HepG2 (cell line): ENCODE data around the gene RIN3. TPM values are rescaled to one million over a fixed set of nuclear protein-coding genes. Genes with fewer than 3 reads are reported as not detected.

Source experiments
- BHLHE40 ChIP-seq: IDR thresholded peaks from 2 replicates; pipeline ENCODE4 v1.6.1; 2011; ENCODE audit warnings: low read length, improper control_type of control experiment
- KDM2A ChIP-seq: sonication (generic); formaldehyde crosslinking; IDR thresholded peaks from 2 replicates; pipeline ENCODE4 v1.4.0; 2020; ENCODE audit warnings: low read depth, missing genetic modification reagents, borderline replicate concordance
- KDM3A ChIP-seq: IDR thresholded peaks from 2 replicates; pipeline ENCODE4 v1.6.1; 2018; ENCODE audit warnings: low read depth, missing compliant biosample characterization
- KLF13 ChIP-seq: sonication (generic); formaldehyde crosslinking; IDR thresholded peaks from 2 replicates; pipeline ENCODE4 v1.4.0; 2020; ENCODE audit warnings: mild to moderate bottlenecking, missing genetic modification reagents
- KLF16 ChIP-seq, 2 experiments: sonication (generic) in 1 of 2; formaldehyde crosslinking in 1 of 2; IDR thresholded peaks; 2 replicates each; pipeline versions ENCODE4 v1.6.1 to v1.8.0; 2016 to 2023; ENCODE audit warnings: missing genetic modification reagents in 2 of 2, missing compliant biosample characterization in 1 of 2
- MYC ChIP-seq: sonication (generic); formaldehyde crosslinking; IDR thresholded peaks from 2 replicates; pipeline ENCODE4 v1.9.0; 2021; ENCODE audit warnings: missing genetic modification reagents, borderline replicate concordance
- NFKBIZ ChIP-seq: IDR thresholded peaks from 2 replicates; pipeline ENCODE4 v1.6.1; 2018; ENCODE audit warnings: missing genetic modification reagents, missing compliant biosample characterization
- SMAD1 ChIP-seq: sonication (generic); formaldehyde crosslinking; IDR thresholded peaks from 2 replicates; pipeline ENCODE4 v1.4.0; 2020; ENCODE audit warnings: missing genetic modification reagents, low read depth, mild to moderate bottlenecking, borderline replicate concordance
- SP5 ChIP-seq: IDR thresholded peaks from 2 replicates; pipeline ENCODE4 v1.6.1; 2016; ENCODE audit warnings: low read depth, borderline replicate concordance
- TOPORS ChIP-seq: sonication (generic); formaldehyde crosslinking; IDR thresholded peaks from 2 replicates; pipeline ENCODE4 v1.8.0; 2023; ENCODE audit warnings: mild to moderate bottlenecking, missing genetic modification reagents
- ZFP82 ChIP-seq: sonication (generic); formaldehyde crosslinking; IDR thresholded peaks from 2 replicates; pipeline ENCODE4 v1.5.1; 2020; ENCODE audit warnings: mild to moderate bottlenecking, missing genetic modification reagents, borderline replicate concordance
- ZNF225 ChIP-seq: sonication (generic); formaldehyde crosslinking; IDR thresholded peaks from 2 replicates; pipeline ENCODE4 v1.4.0; 2020; ENCODE audit warnings: mild to moderate bottlenecking, missing genetic modification reagents
- ZNF3 ChIP-seq: IDR thresholded peaks from 2 replicates; pipeline ENCODE4 v1.7.0; 2017; ENCODE audit warnings: inconsistent platforms
- ZNF724P ChIP-seq: sonication (generic); formaldehyde crosslinking; IDR thresholded peaks from 2 replicates; pipeline ENCODE4 v1.8.0; 2022; ENCODE audit warnings: missing genetic modification reagents, borderline replicate concordance
- polyA plus RNA-seq, 8 experiments: library from polyadenylated mRNA; depleted of rRNA in 3 of 8; stranded (reverse) in 7 of 8; unstranded in 1 of 8; fragments of >200 nt; fragmentation: Illumina TruSeq in 4 of 8; extraction: Trizol in 4 of 8; gene quantifications; 2 replicates each; pipeline versions ENCODE4 v1.2.1 to v1.2.3, GENCODE V29; 2011 to 2016; ENCODE audit warnings: low read depth in 4 of 8, missing spikeins in 1 of 8, mixed read lengths in 1 of 8; ENCODE audit not compliant: insufficient read depth in 1 of 8
- total RNA-seq, 5 experiments: library from RNA; depleted of rRNA; stranded (reverse); fragments of >200 nt; fragmentation: Illumina TruSeq; extraction: Trizol; gene quantifications; 2 replicates each; pipeline ENCODE4 v1.2.3, GENCODE V29; 2016; ENCODE audit warnings: low read depth in 1 of 5
- TF ChIP-seq, protein P1 (sequence below): sonication (generic); formaldehyde crosslinking; IDR thresholded peaks from 2 replicates; pipeline ENCODE4 v1.4.0; 2020; ENCODE audit warnings: missing genetic modification reagents, borderline replicate concordance
- TF ChIP-seq, protein P2 (sequence below): IDR thresholded peaks from 2 replicates; pipeline ENCODE4 v1.4.0; 2020; ENCODE audit warnings: mild to moderate bottlenecking, missing genetic modification reagents
- TF ChIP-seq, protein P3 (sequence below): IDR thresholded peaks from 2 replicates; pipeline ENCODE4 v1.6.1; 2016
- TF ChIP-seq, protein P4 (sequence below): sonication (generic); formaldehyde crosslinking; IDR thresholded peaks from 2 replicates; pipeline ENCODE4 v1.5.1; 2020; ENCODE audit warnings: mild to moderate bottlenecking, missing genetic modification reagents

Gene RIN3
- total and polyA plus RNA-seq, 2 of the 13 experiments (the other 11 are each of a cell fraction or from before 2014, with no cell fraction given) = 2.3 to 3.6 TPM

DNA sequence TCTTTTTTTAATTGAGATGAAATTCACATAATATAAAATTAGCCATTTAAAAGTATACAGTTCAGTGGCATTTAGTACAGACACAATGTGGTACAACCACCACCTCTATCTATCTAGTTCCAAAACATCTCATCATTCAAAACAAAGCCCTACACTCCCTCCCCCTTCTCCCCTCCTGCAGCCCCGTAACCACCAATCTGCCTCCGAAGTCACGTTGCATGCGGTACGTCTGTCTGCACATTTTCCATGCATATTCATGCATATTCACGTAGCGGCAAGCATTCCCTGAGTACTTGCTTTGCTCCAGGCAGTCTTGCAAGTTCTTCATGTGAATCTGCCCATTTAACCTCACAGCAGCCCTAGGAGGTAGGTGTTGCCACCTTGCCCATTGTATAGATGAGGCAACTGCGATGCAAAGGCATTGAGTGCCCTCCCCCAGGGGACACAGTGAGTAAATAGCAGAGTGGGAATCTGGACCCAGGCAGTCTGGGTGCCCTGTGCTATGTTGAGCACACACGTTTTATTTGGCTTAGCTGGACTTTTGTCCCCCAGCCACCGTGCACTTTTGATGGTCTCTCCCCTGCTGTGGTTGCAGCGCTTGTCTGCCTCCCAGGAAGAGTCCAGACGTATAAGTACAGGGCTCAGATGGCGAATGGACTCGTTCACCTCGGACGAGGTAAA is 43.4 kb downstream of the RIN3 start (continued):
- TF ChIP-seq, protein P1, sequence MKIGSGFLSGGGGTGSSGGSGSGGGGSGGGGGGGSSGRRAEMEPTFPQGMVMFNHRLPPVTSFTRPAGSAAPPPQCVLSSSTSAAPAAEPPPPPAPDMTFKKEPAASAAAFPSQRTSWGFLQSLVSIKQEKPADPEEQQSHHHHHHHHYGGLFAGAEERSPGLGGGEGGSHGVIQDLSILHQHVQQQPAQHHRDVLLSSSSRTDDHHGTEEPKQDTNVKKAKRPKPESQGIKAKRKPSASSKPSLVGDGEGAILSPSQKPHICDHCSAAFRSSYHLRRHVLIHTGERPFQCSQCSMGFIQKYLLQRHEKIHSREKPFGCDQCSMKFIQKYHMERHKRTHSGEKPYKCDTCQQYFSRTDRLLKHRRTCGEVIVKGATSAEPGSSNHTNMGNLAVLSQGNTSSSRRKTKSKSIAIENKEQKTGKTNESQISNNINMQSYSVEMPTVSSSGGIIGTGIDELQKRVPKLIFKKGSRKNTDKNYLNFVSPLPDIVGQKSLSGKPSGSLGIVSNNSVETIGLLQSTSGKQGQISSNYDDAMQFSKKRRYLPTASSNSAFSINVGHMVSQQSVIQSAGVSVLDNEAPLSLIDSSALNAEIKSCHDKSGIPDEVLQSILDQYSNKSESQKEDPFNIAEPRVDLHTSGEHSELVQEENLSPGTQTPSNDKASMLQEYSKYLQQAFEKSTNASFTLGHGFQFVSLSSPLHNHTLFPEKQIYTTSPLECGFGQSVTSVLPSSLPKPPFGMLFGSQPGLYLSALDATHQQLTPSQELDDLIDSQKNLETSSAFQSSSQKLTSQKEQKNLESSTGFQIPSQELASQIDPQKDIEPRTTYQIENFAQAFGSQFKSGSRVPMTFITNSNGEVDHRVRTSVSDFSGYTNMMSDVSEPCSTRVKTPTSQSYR = peak; percentile 93
- TF ChIP-seq ZNF225 (CRISPR knock-in tag) (no peak), KDM2A (peak; percentile 69; the same call in 1 of the 2 replicates), KLF13 (CRISPR knock-in tag) (no peak), ZNF724P (no peak), ZNF3 (CRISPR knock-in tag) (0 out of 2 replicates have a peak, but pooled peaks have one; percentile 45), TOPORS (CRISPR knock-in tag) (no peak; the same call in 1 of the 2 replicates), BHLHE40 (peak; percentile 62; the same call in 1 of the 2 replicates), SMAD1 (CRISPR knock-in tag) (peak; percentile 30; the same call in 1 of the 2 replicates), ZFP82 (no peak), NFKBIZ (CRISPR knock-in tag) (peak; percentile 90), KLF16 (CRISPR knock-in tag; IDR thresholded peaks at IDR 0.05) (no peak; a peak in 1 of 4 replicates), KDM3A (CRISPR knock-in tag) (peak; percentile 55; the same call in 1 of the 2 replicates), MYC (CRISPR knock-in tag) (peak; percentile 62; the same call in 1 of the 2 replicates), SP5 (CRISPR knock-in tag) (peak; percentile 56; the same call in 1 of the 2 replicates)
- TF ChIP-seq, protein P2, sequence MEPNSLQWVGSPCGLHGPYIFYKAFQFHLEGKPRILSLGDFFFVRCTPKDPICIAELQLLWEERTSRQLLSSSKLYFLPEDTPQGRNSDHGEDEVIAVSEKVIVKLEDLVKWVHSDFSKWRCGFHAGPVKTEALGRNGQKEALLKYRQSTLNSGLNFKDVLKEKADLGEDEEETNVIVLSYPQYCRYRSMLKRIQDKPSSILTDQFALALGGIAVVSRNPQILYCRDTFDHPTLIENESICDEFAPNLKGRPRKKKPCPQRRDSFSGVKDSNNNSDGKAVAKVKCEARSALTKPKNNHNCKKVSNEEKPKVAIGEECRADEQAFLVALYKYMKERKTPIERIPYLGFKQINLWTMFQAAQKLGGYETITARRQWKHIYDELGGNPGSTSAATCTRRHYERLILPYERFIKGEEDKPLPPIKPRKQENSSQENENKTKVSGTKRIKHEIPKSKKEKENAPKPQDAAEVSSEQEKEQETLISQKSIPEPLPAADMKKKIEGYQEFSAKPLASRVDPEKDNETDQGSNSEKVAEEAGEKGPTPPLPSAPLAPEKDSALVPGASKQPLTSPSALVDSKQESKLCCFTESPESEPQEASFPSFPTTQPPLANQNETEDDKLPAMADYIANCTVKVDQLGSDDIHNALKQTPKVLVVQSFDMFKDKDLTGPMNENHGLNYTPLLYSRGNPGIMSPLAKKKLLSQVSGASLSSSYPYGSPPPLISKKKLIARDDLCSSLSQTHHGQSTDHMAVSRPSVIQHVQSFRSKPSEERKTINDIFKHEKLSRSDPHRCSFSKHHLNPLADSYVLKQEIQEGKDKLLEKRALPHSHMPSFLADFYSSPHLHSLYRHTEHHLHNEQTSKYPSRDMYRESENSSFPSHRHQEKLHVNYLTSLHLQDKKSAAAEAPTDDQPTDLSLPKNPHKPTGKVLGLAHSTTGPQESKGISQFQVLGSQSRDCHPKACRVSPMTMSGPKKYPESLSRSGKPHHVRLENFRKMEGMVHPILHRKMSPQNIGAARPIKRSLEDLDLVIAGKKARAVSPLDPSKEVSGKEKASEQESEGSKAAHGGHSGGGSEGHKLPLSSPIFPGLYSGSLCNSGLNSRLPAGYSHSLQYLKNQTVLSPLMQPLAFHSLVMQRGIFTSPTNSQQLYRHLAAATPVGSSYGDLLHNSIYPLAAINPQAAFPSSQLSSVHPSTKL = peak; percentile 85
- TF ChIP-seq, protein P3, sequence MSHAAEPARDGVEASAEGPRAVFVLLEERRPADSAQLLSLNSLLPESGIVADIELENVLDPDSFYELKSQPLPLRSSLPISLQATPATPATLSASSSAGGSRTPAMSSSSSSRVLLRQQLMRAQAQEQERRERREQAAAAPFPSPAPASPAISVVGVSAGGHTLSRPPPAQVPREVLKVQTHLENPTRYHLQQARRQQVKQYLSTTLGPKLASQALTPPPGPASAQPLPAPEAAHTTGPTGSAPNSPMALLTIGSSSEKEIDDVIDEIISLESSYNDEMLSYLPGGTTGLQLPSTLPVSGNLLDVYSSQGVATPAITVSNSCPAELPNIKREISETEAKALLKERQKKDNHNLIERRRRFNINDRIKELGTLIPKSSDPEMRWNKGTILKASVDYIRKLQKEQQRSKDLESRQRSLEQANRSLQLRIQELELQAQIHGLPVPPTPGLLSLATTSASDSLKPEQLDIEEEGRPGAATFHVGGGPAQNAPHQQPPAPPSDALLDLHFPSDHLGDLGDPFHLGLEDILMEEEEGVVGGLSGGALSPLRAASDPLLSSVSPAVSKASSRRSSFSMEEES (CRISPR knock-in tag) = peak; percentile 51; the same call in 1 of the 2 replicates
- TF ChIP-seq, protein P4, sequence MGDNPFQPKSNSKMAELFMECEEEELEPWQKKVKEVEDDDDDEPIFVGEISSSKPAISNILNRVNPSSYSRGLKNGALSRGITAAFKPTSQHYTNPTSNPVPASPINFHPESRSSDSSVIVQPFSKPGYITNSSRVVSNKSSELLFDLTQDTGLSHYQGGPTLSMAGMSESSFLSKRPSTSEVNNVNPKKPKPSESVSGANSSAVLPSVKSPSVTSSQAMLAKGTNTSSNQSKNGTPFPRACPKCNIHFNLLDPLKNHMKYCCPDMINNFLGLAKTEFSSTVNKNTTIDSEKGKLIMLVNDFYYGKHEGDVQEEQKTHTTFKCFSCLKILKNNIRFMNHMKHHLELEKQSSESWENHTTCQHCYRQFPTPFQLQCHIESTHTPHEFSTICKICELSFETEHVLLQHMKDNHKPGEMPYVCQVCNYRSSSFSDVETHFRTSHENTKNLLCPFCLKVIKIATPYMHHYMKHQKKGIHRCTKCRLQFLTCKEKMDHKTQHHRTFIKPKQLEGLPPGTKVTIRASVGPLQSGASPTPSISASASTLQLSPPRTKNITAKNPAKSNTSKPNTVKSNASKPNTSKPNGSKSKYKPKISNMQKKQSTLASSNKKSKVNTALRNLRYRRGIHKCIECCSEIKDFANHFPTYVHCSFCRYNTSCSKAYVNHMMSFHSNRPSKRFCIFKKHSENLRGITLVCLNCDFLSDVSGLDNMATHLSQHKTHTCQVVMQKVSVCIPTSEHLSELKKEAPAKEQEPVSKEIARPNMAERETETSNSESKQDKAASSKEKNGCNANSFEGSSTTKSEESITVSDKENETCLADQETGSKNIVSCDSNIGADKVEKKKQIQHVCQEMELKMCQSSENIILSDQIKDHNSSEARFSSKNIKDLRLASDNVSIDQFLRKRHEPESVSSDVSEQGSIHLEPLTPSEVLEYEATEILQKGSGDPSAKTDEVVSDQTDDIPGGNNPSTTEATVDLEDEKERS = peak; percentile 83; the same call in 1 of the 2 replicates
